Panc1 (cell line): ENCODE measurements around the gene AADAT. TPM values are rescaled to one million over a fixed set of nuclear protein-coding genes. Genes with fewer than 3 reads are reported as not detected.

Experiments used
- ATAC-seq: fragments of 200-7000 bp; cut with Tn5 transposase; 2 replicates; pipeline ENCODE4 v1.9.1; 2020; ENCODE audit warnings: mild to moderate bottlenecking, moderate library complexity
- BruUV-seq: library from RNA; stranded (reverse); fragments of 400-500 nt; replicated peaks from 2 replicates; lab custom pipeline; 2021; lab: Mats Ljungman, UMichigan
- CTCF ChIA-PET: fragments of 300-600 bp; sonication (Branson Sonifier 250); formaldehyde crosslinking; loops from one replicate; lab custom pipeline; 2022; ENCODE audit warnings: antibody characterized with exemption; lab: Charles Lee
- POLR2A ChIA-PET: fragments of 300-600 bp; sonication (Branson Sonifier 250); formaldehyde crosslinking; loops from one replicate; lab custom pipeline; 2022; ENCODE audit warnings: antibody characterized with exemption; lab: Charles Lee
- DNase-seq: peaks from one replicate; pipeline ENCODE4 v3.0.0-alpha.2; 2010; ENCODE audit warnings: low read depth, low spot score
- H3K27ac ChIP-seq: 2 replicates; pipeline ENCODE4 v1.5.1; 2011; ENCODE audit warnings: mild to moderate bottlenecking, low read length, inconsistent platforms
- H3K27me3 ChIP-seq: fragments of 200-500 bp; sonication (Bioruptor generic); 2 replicates; pipeline ENCODE4 v1.6.0; 2014; ENCODE audit warnings: low read length, inconsistent platforms; ENCODE audit not compliant: control insufficient read depth, insufficient read depth
- H3K36me3 ChIP-seq: fragments of 200-500 bp; sonication (Bioruptor generic); 2 replicates; pipeline ENCODE4 v1.5.1; 2014; ENCODE audit warnings: inconsistent platforms, mild to moderate bottlenecking, low read length, moderate library complexity; ENCODE audit not compliant: control insufficient read depth, insufficient read depth
- H3K4me1 ChIP-seq: 2 replicates; pipeline ENCODE4 v1.5.1; 2011; ENCODE audit warnings: inconsistent platforms, mild to moderate bottlenecking, low read length, moderate library complexity; ENCODE audit not compliant: control insufficient read depth, insufficient read depth
- H3K4me3 ChIP-seq, 2 experiments: 2 replicates each; pipeline ENCODE4 v1.5.1; 2011 to 2012; ENCODE audit warnings: low read depth in 2 of 2, low read length in 2 of 2, mild to moderate bottlenecking in 2 of 2, inconsistent platforms in 1 of 2, moderate library complexity in 1 of 2
- H3K9me3 ChIP-seq: fragments of 200-500 bp; sonication (Bioruptor generic); 2 replicates; pipeline ENCODE4 v1.5.1; 2014; ENCODE audit warnings: low read depth, mild to moderate bottlenecking, inconsistent platforms, low read length, moderate library complexity; ENCODE audit not compliant: control insufficient read depth, insufficient read depth
- POLR2AphosphoS5 ChIP-seq: IDR thresholded peaks from 2 replicates; pipeline ENCODE4 v1.6.1; 2012; ENCODE audit warnings: mild to moderate bottlenecking, low read depth, low read length, moderate library complexity
- SIN3A ChIP-seq: IDR thresholded peaks from 2 replicates; pipeline ENCODE4 v1.6.1; 2012; ENCODE audit warnings: low read depth, mild to moderate bottlenecking, low read length, moderate library complexity, borderline replicate concordance; ENCODE audit not compliant: insufficient read depth
- TCF7L2 ChIP-seq: IDR thresholded peaks from 2 replicates; pipeline ENCODE4 v1.6.1; 2011; ENCODE audit warnings: mild to moderate bottlenecking, low read depth, low read length, inconsistent platforms
- in situ Hi-C: cut with HindIII; loops from 2 replicates; pipeline ENCODE4 v1.10.0; 2016; ENCODE audit warnings: low sequenced_read_pairs, low pct_unique_long_range_greater_than_20kb
- intact Hi-C: fragments of 100-400 bp; cut with micrococcal nuclease; formaldehyde crosslinking; loops from one replicate; pipeline ENCODE4 v1.10.0; 2022; ENCODE audit not compliant: unreplicated experiment
- total RNA-seq: library from RNA; stranded (reverse); gene quantifications from one replicate; pipeline ENCODE4 v1.2.1, GENCODE V29; 2021; ENCODE audit not compliant: unreplicated experiment
- TF ChIP-seq, protein P1 (sequence below), 2 experiments: IDR thresholded peaks; 2 replicates each; pipeline ENCODE4 v1.6.1; 2011 to 2012; ENCODE audit warnings: low read depth in 2 of 2, control low read depth in 1 of 2, low read length in 1 of 2, mild to moderate bottlenecking in 1 of 2, moderate library complexity in 1 of 2; ENCODE audit not compliant: insufficient read depth in 1 of 2
- TF ChIP-seq, protein P2 (sequence below): fragments of 450-650 bp; IDR thresholded peaks from 2 replicates; pipeline ENCODE4 v1.5.1; 2017; ENCODE audit warnings: mild to moderate bottlenecking

Gene AADAT
- total RNA-seq, 1 experiment from 2014 or later: 2.8 TPM

DNA sequence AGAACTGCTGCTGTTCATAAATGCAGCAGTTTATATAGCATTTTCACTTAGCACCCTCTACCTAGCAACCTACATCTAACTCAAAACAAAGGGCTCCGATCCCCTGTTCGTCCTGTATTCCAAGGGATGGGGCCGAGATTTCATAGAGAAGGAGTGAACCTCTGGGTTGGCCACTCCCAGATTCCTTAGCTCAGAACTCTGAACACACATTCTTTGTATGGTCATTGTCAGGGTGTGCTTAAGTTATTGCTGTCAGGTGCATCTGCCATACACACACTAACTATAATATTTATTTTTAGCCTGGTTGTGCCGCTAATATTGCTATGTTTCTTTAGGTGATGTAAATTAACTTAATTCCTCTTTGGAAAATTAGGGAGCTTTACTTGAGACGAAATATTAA, 47.7 kb upstream of the AADAT start:
- intact Hi-C loops: no loop called here
- ChIA-PET POLR2A (no interaction called here), CTCF (no interaction called here)
- no peaks in the 10 kb centered on the region for H3K9me3 ChIP-seq
- ATAC-seq (no peak), DNase-seq (no peak)
- H3K27me3 ChIP-seq: no peaks in the 10 kb centered on the region
- H3K4me1 ChIP-seq: no peaks in the 10 kb centered on the region
- no peak for TF ChIP-seq TCF7L2
- no peak for TF ChIP-seq POLR2AphosphoS5
- TF ChIP-seq, protein P1, sequence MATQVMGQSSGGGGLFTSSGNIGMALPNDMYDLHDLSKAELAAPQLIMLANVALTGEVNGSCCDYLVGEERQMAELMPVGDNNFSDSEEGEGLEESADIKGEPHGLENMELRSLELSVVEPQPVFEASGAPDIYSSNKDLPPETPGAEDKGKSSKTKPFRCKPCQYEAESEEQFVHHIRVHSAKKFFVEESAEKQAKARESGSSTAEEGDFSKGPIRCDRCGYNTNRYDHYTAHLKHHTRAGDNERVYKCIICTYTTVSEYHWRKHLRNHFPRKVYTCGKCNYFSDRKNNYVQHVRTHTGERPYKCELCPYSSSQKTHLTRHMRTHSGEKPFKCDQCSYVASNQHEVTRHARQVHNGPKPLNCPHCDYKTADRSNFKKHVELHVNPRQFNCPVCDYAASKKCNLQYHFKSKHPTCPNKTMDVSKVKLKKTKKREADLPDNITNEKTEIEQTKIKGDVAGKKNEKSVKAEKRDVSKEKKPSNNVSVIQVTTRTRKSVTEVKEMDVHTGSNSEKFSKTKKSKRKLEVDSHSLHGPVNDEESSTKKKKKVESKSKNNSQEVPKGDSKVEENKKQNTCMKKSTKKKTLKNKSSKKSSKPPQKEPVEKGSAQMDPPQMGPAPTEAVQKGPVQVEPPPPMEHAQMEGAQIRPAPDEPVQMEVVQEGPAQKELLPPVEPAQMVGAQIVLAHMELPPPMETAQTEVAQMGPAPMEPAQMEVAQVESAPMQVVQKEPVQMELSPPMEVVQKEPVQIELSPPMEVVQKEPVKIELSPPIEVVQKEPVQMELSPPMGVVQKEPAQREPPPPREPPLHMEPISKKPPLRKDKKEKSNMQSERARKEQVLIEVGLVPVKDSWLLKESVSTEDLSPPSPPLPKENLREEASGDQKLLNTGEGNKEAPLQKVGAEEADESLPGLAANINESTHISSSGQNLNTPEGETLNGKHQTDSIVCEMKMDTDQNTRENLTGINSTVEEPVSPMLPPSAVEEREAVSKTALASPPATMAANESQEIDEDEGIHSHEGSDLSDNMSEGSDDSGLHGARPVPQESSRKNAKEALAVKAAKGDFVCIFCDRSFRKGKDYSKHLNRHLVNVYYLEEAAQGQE (IDR thresholded peaks at IDR 0.05; ENCODE audit: insufficient read depth in 1 of 2, low read depth in 2 of 2, low read length in 1 of 2): no peak
- no peak for TF ChIP-seq SIN3A
- TF ChIP-seq, protein P2, sequence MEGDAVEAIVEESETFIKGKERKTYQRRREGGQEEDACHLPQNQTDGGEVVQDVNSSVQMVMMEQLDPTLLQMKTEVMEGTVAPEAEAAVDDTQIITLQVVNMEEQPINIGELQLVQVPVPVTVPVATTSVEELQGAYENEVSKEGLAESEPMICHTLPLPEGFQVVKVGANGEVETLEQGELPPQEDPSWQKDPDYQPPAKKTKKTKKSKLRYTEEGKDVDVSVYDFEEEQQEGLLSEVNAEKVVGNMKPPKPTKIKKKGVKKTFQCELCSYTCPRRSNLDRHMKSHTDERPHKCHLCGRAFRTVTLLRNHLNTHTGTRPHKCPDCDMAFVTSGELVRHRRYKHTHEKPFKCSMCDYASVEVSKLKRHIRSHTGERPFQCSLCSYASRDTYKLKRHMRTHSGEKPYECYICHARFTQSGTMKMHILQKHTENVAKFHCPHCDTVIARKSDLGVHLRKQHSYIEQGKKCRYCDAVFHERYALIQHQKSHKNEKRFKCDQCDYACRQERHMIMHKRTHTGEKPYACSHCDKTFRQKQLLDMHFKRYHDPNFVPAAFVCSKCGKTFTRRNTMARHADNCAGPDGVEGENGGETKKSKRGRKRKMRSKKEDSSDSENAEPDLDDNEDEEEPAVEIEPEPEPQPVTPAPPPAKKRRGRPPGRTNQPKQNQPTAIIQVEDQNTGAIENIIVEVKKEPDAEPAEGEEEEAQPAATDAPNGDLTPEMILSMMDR: no peak
- in situ Hi-C loops: no loop called here
- BruUV-seq: no TSS peak
- no peaks in the 10 kb centered on the region for H3K36me3 ChIP-seq
- no peak overlapping the region for H3K4me3 ChIP-seq
- H3K27ac ChIP-seq: no peak overlapping the region

DNA sequence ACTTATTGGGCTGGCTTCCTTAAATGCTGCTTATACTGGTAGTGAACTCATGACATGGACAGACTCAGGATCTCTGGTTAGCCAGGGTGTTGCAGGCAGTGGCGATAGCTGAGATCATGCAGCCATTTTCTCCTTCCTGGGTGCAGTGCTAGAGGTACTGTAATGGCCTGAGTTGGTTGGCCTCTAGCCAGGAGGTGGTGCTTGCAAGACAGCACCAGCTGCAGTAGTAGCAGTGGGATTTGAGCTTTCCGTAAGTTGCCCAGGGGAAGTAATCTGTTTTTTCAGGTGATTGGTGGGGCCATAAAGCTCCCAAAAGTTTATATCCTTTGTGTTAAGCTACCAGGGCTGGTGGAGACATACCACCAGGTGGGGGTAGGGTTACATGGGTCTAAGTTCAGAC, 45.1 kb upstream of the AADAT start:
- Histone ChIP-seq H3K27me3 (no peaks in the 10 kb centered on the region), H3K27ac (no peak overlapping the region), H3K9me3 (no peaks in the 10 kb centered on the region), H3K4me1 (no peaks in the 10 kb centered on the region), H3K4me3 (no peak overlapping the region), H3K36me3 (no peaks in the 10 kb centered on the region)
- no TSS peak for BruUV-seq
- intact Hi-C loops (no loop called here), in situ Hi-C loops (no loop called here)
- TF ChIP-seq, protein P2: no peak
- TF ChIP-seq TCF7L2: no peak
- TF ChIP-seq, protein P1 (IDR thresholded peaks at IDR 0.05; ENCODE audit: insufficient read depth in 1 of 2, low read depth in 2 of 2, low read length in 1 of 2): no peak
- no peak for TF ChIP-seq SIN3A
- TF ChIP-seq POLR2AphosphoS5: no peak
- POLR2A ChIA-PET: no interaction called here
- no peak for DNase-seq
- CTCF ChIA-PET: interaction anchor here (0.7 kb wide), 1 partner anchor 18 kb away, joined by 3 read pairs; no protein-coding TSS in a partner anchor
- ATAC-seq: no peak
